Suprapubic skin (tissue), 4 donors: ENCODE results near the gene GPR160. TPM values are rescaled to one million over a fixed set of nuclear protein-coding genes. Genes with fewer than 3 reads are reported as not detected.
"Not testable (repeated sequence)": the region's sequence is repeated elsewhere in the genome, so short reads cannot be mapped to it uniquely, and the experiment has no call there.

Experiments
- DNase-seq, 2 donors: peaks; one replicate each; pipeline ENCODE4 v3.0.0-alpha.2; 2019; ENCODE audit warnings: low spot score in 2 of 2
- H3K27ac ChIP-seq: fragments of 200-600 bp; sonication (generic); one replicate; pipeline ENCODE4 v1.5.1; 2019
- H3K27me3 ChIP-seq: fragments of 200-600 bp; sonication (generic); one replicate; pipeline ENCODE4 v1.5.1; 2019
- H3K36me3 ChIP-seq: fragments of 200-600 bp; sonication (generic); one replicate; pipeline ENCODE4 v1.5.1; 2019
- H3K4me1 ChIP-seq: fragments of 200-600 bp; sonication (generic); one replicate; pipeline ENCODE4 v1.5.1; 2019
- H3K4me3 ChIP-seq: fragments of 200-600 bp; sonication (generic); one replicate; pipeline ENCODE4 v1.5.1; 2019; ENCODE audit warnings: mild to moderate bottlenecking
- H3K9me3 ChIP-seq: fragments of 200-600 bp; sonication (generic); one replicate; pipeline ENCODE4 v1.5.1; 2019
- EP300 ChIP-seq: sonication (generic); formaldehyde crosslinking; IDR thresholded peaks from one replicate; pipeline ENCODE4 v1.6.1; 2017; ENCODE audit warnings: antibody characterized with exemption
- POLR2A ChIP-seq, 2 donors: fragments of 450-650 bp; IDR thresholded peaks; one replicate each; pipeline ENCODE4 v1.6.1; 2017; ENCODE audit warnings: antibody characterized with exemption in 2 of 2, mild to moderate bottlenecking in 2 of 2, moderate library complexity in 2 of 2
- POLR2AphosphoS5 ChIP-seq, 3 donors: sonication (generic); formaldehyde crosslinking; IDR thresholded peaks; one replicate each; pipeline ENCODE4 v1.6.1; 2017; ENCODE audit warnings: antibody characterized with exemption in 3 of 3
- WGBS: methylation state at CpG from one replicate; pipeline ENCODE4 v1.1.5; 2018; 5-methylcytosine and 5-hydroxymethylcytosine counted together
- total RNA-seq, 4 donors: library from RNA; depleted of rRNA; stranded (reverse); fragments of >200 nt; gene quantifications; one replicate each; pipeline ENCODE4 v1.1.0, GENCODE V29; 2016
- TF ChIP-seq, protein P1 (sequence below), 2 donors: fragments of 200-600 bp in 1 of 2; fragments of 450-650 bp in 1 of 2; sonication (generic) in 1 of 2; IDR thresholded peaks; one replicate each; pipeline ENCODE4 v1.5.1; 2016 to 2019; ENCODE audit warnings: antibody characterized with exemption in 2 of 2, mild to moderate bottlenecking in 1 of 2, moderate library complexity in 1 of 2

The GPR160 gene
- total RNA-seq, 4 donors from 2014 or later = 2.8 to 12.2 (median 3.0) TPM

GRCh38 chr3:170108955-170109354, 71.2 kb downstream of the GPR160 start:
- no peak for DNase-seq
- 86% methylated on average over 3 of the region's 3 CpGs for WGBS
- no peak for TF ChIP-seq EP300
- TF ChIP-seq, protein P1, sequence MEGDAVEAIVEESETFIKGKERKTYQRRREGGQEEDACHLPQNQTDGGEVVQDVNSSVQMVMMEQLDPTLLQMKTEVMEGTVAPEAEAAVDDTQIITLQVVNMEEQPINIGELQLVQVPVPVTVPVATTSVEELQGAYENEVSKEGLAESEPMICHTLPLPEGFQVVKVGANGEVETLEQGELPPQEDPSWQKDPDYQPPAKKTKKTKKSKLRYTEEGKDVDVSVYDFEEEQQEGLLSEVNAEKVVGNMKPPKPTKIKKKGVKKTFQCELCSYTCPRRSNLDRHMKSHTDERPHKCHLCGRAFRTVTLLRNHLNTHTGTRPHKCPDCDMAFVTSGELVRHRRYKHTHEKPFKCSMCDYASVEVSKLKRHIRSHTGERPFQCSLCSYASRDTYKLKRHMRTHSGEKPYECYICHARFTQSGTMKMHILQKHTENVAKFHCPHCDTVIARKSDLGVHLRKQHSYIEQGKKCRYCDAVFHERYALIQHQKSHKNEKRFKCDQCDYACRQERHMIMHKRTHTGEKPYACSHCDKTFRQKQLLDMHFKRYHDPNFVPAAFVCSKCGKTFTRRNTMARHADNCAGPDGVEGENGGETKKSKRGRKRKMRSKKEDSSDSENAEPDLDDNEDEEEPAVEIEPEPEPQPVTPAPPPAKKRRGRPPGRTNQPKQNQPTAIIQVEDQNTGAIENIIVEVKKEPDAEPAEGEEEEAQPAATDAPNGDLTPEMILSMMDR (IDR thresholded peaks at IDR 0.05) = no peak
- no peak for TF ChIP-seq POLR2A (IDR thresholded peaks at IDR 0.05)
- no peak for TF ChIP-seq POLR2AphosphoS5 (IDR thresholded peaks at IDR 0.05)
- Histone ChIP-seq H3K27me3 (no peaks in the 10 kb centered on the region), H3K27ac (no peak overlapping the region), H3K4me1 (no peaks in the 10 kb centered on the region), H3K9me3 (no peaks in the 10 kb centered on the region), H3K4me3 (no peak overlapping the region), H3K36me3 (peaks cover 55% of the 10 kb centered on the region)

DNA sequence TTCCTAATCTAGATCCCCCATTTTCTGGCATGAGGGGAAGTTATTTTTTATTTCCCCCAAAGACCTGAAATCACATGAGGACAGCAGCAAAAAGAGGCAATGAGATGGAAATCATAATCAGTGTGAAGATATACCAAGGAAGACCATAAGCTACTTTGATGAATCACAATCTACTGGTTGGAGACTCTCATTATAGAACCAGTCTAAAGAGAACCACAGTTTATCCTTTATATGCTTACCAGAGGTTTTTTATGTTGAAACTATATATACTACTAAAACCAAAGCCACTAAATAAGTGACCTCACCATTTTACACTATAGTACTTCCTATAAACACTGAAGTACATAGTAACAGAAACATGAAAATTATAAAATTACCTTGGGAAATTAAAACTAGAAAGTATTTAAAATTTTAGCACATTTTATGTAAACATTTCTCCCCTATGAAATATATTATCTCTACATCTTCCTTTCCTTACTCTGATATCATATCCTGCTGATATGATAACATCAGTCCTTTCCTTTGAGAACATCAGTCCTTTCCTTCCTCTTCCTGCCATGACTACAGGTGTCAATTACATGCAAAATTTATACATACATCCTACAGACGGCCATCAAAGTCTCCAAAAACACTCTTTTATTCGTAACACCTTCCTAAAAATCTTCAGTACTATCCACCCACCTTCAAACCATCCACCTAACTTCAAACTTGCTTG, 71.9 kb downstream of the GPR160 start:
- no peaks in the 10 kb centered on the region for H3K9me3 ChIP-seq
- no peaks in the 10 kb centered on the region for H3K4me1 ChIP-seq
- no peak overlapping the region for H3K27ac ChIP-seq
- 88% methylated on average over 2 of the region's 2 CpGs for WGBS
- H3K27me3 ChIP-seq = no peaks in the 10 kb centered on the region
- DNase-seq = no peak
- TF ChIP-seq POLR2A (IDR thresholded peaks at IDR 0.05) (no peak), POLR2AphosphoS5 (IDR thresholded peaks at IDR 0.05) (no peak), EP300 (no peak)
- TF ChIP-seq, protein P1 (IDR thresholded peaks at IDR 0.05) = no peak
- H3K36me3 ChIP-seq = peaks cover 61% of the 10 kb centered on the region
- no peak overlapping the region for H3K4me3 ChIP-seq

- Histone ChIP-seq H3K36me3 (peaks cover 63% of the 10 kb centered on the region), H3K4me3 (no peak overlapping the region), H3K4me1 (no peaks in the 10 kb centered on the region), H3K27ac (no peak overlapping the region), H3K9me3 (no peaks in the 10 kb centered on the region), H3K27me3 (no peaks in the 10 kb centered on the region)
- TF ChIP-seq EP300 = no peak
- no peak for TF ChIP-seq POLR2A (IDR thresholded peaks at IDR 0.05)
- WGBS = 87% methylated on average over 9 of the region's 9 CpGs
- no peak for DNase-seq
Observed at GRCh38 chr3:170111147-170111771, 73.5 kb downstream of the GPR160 start.

GRCh38 chr3:170114165-170114564, 76.4 kb downstream of the GPR160 start:
- not testable (repeated sequence) for H3K4me3 ChIP-seq, H3K27me3 ChIP-seq, H3K27ac ChIP-seq, DNase-seq, H3K4me1 ChIP-seq, H3K9me3 ChIP-seq
- 91% methylated on average over 8 of the region's 8 CpGs for WGBS
- H3K36me3 ChIP-seq = peaks cover 78% of the 10 kb centered on the region

GRCh38 chr3:170117134-170117533, 79.3 kb downstream of the GPR160 start:
- H3K9me3 ChIP-seq = no peaks in the 10 kb centered on the region
- peaks cover 86% of the 10 kb centered on the region for H3K36me3 ChIP-seq
- TF ChIP-seq, protein P1 (IDR thresholded peaks at IDR 0.05) = no peak
- TF ChIP-seq POLR2A (IDR thresholded peaks at IDR 0.05) = no peak
- no peak for TF ChIP-seq POLR2AphosphoS5 (IDR thresholded peaks at IDR 0.05)
- no peak for TF ChIP-seq EP300
- H3K4me1 ChIP-seq = no peaks in the 10 kb centered on the region
- no peaks in the 10 kb centered on the region for H3K27me3 ChIP-seq
- DNase-seq = no peak
- H3K4me3 ChIP-seq = no peak overlapping the region
- no peak overlapping the region for H3K27ac ChIP-seq

- H3K9me3 ChIP-seq = no peaks in the 10 kb centered on the region
- DNase-seq = no peak
- H3K27me3 ChIP-seq = no peaks in the 10 kb centered on the region
- WGBS = 70% methylated on average over 4 of the region's 4 CpGs
- peaks cover 43% of the 10 kb centered on the region for H3K36me3 ChIP-seq
- no peaks in the 10 kb centered on the region for H3K4me1 ChIP-seq
- no peak overlapping the region for H3K4me3 ChIP-seq
- TF ChIP-seq, protein P1 (IDR thresholded peaks at IDR 0.05) = no peak
- no peak for TF ChIP-seq EP300
- no peak for TF ChIP-seq POLR2AphosphoS5 (IDR thresholded peaks at IDR 0.05)
- TF ChIP-seq POLR2A (IDR thresholded peaks at IDR 0.05) = no peak
- H3K27ac ChIP-seq = no peak overlapping the region
Observed at GRCh38 chr3:170128259-170128976, 90.6 kb downstream of the GPR160 start.
